DOHH2 (cell line): Measurements from ENCODE around the gene LAMA3.
A peak's percentile ranks its signal among the peaks of the same experiment; 100 is the strongest.

Experiments
- H3F3A ChIP-seq: fragments of 200-600 bp; sonication (generic), shearing (Covaris generic); 2 replicates; pipeline ENCODE4 v1.6.0; 2016; ENCODE audit warnings: antibody characterized with exemption, mild to moderate bottlenecking; ENCODE audit not compliant: control insufficient read depth, insufficient read depth
- H3K27ac ChIP-seq: fragments of 200-600 bp; sonication (generic); 2 replicates; pipeline ENCODE4 v1.5.1; 2014; ENCODE audit warnings: low read depth, mild to moderate bottlenecking, low read length, moderate library complexity
- H3K27me3 ChIP-seq: fragments of 200-600 bp; sonication (generic); 2 replicates; pipeline ENCODE4 v1.6.1; 2014; ENCODE audit warnings: mild to moderate bottlenecking, low read length, mixed read lengths; ENCODE audit not compliant: control insufficient read depth
- H3K36me3 ChIP-seq: fragments of 200-600 bp; sonication (generic); 2 replicates; pipeline ENCODE4 v1.6.1; 2014; ENCODE audit warnings: mild to moderate bottlenecking, low read length, moderate library complexity, mixed read lengths; ENCODE audit not compliant: control insufficient read depth
- H3K4me1 ChIP-seq: fragments of 200-600 bp; sonication (generic); 2 replicates; pipeline ENCODE4 v1.6.1; 2014; ENCODE audit warnings: mild to moderate bottlenecking, low read length, mixed read lengths; ENCODE audit not compliant: control insufficient read depth
- H3K4me2 ChIP-seq: fragments of 200-600 bp; sonication (generic); 2 replicates; pipeline ENCODE4 v1.6.0; 2014; ENCODE audit warnings: mild to moderate bottlenecking, low read length, moderate library complexity
- H3K4me3 ChIP-seq: fragments of 200-600 bp; sonication (generic); 2 replicates; pipeline ENCODE4 v1.5.1; 2014; ENCODE audit warnings: mild to moderate bottlenecking, low read length, mixed read lengths
- H3K79me2 ChIP-seq: fragments of 200-600 bp; sonication (generic); 2 replicates; pipeline ENCODE4 v1.6.1; 2014; ENCODE audit warnings: mild to moderate bottlenecking, low read length, mixed read lengths; ENCODE audit not compliant: control insufficient read depth
- H3K9me2 ChIP-seq: fragments of 200-600 bp; sonication (generic); replicated peaks from 2 replicates; pipeline ENCODE4 v1.6.1; 2014; ENCODE audit warnings: mild to moderate bottlenecking, low read length, mixed read lengths; ENCODE audit not compliant: control insufficient read depth
- H3K9me3 ChIP-seq: fragments of 200-600 bp; sonication (generic); 2 replicates; pipeline ENCODE4 v1.6.1; 2014; ENCODE audit warnings: antibody characterized with exemption, low read length, mixed read lengths; ENCODE audit not compliant: control insufficient read depth, insufficient read depth
- H4K20me1 ChIP-seq: fragments of 200-600 bp; sonication (generic); 2 replicates; pipeline ENCODE4 v1.6.0; 2014; ENCODE audit warnings: low read depth, mild to moderate bottlenecking, antibody characterized with exemption, low read length, moderate library complexity; ENCODE audit not compliant: control insufficient read depth, insufficient read depth
- EZH2phosphoT487 ChIP-seq: fragments of 200-600 bp; sonication (generic); IDR thresholded peaks from 2 replicates; pipeline ENCODE4 v1.6.1; 2017; ENCODE audit warnings: borderline replicate concordance, mild to moderate bottlenecking, antibody characterized with exemption, low read length, moderate library complexity, mixed read lengths
- TF ChIP-seq, protein P1 (sequence below): fragments of 200-600 bp; sonication (generic); IDR thresholded peaks from one replicate; pipeline ENCODE4 v1.5.1; 2014; ENCODE audit warnings: antibody characterized with exemption, mild to moderate bottlenecking, low read depth, low read length; ENCODE audit not compliant: poor library complexity, severe bottlenecking

Gene LAMA3

DNA sequence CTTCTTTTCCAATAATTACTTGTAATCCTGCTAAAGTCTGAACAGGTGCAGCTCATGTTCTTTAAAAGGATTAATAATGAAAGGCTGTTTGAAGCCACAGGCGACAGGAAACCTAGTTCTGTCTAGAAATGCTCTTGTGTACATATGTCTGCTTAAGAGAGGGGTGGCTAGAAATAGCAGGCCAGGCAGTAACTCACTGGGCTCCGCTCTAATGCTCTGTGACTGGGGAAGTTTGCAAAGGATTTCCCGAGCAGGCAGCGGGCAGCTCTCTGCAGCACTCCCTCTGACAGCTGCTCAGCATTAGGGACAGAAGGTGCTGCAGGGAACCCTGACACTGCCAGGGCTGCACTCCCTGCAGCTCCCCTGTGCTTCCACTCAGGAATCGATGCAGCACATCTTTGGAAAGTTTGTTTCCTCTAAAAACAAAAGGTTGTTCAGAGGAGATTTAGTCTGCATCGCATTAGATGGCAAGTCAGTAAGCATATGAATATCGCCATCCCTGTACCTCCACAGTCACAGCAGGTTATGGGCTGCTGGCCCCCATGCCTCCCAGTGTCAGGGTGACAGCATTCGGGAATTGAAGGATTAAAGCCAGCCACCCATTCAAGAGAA, 292.2 kb downstream of the LAMA3 start:
- peak overlapping the region; percentile 54 for H3K4me2 ChIP-seq
- H3K79me2 ChIP-seq = no peaks in the 10 kb centered on the region
- no peaks in the 10 kb centered on the region for H3K9me2 ChIP-seq
- H3K27ac ChIP-seq = peak overlapping the region; percentile 50
- peak overlapping the region; percentile 40 for H3K4me3 ChIP-seq
- no peaks in the 10 kb centered on the region for H3K27me3 ChIP-seq
- H3K36me3 ChIP-seq = no peaks in the 10 kb centered on the region
- TF ChIP-seq, protein P1, sequence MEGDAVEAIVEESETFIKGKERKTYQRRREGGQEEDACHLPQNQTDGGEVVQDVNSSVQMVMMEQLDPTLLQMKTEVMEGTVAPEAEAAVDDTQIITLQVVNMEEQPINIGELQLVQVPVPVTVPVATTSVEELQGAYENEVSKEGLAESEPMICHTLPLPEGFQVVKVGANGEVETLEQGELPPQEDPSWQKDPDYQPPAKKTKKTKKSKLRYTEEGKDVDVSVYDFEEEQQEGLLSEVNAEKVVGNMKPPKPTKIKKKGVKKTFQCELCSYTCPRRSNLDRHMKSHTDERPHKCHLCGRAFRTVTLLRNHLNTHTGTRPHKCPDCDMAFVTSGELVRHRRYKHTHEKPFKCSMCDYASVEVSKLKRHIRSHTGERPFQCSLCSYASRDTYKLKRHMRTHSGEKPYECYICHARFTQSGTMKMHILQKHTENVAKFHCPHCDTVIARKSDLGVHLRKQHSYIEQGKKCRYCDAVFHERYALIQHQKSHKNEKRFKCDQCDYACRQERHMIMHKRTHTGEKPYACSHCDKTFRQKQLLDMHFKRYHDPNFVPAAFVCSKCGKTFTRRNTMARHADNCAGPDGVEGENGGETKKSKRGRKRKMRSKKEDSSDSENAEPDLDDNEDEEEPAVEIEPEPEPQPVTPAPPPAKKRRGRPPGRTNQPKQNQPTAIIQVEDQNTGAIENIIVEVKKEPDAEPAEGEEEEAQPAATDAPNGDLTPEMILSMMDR = no peak
- TF ChIP-seq EZH2phosphoT487 = no peak
- H3K9me3 ChIP-seq = no peaks in the 10 kb centered on the region
- no peaks in the 10 kb centered on the region for H4K20me1 ChIP-seq
- H3F3A ChIP-seq = peaks cover 5% of the 10 kb centered on the region; the same call in 1 of the 2 replicates
- peaks cover 36% of the 10 kb centered on the region for H3K4me1 ChIP-seq

DNA sequence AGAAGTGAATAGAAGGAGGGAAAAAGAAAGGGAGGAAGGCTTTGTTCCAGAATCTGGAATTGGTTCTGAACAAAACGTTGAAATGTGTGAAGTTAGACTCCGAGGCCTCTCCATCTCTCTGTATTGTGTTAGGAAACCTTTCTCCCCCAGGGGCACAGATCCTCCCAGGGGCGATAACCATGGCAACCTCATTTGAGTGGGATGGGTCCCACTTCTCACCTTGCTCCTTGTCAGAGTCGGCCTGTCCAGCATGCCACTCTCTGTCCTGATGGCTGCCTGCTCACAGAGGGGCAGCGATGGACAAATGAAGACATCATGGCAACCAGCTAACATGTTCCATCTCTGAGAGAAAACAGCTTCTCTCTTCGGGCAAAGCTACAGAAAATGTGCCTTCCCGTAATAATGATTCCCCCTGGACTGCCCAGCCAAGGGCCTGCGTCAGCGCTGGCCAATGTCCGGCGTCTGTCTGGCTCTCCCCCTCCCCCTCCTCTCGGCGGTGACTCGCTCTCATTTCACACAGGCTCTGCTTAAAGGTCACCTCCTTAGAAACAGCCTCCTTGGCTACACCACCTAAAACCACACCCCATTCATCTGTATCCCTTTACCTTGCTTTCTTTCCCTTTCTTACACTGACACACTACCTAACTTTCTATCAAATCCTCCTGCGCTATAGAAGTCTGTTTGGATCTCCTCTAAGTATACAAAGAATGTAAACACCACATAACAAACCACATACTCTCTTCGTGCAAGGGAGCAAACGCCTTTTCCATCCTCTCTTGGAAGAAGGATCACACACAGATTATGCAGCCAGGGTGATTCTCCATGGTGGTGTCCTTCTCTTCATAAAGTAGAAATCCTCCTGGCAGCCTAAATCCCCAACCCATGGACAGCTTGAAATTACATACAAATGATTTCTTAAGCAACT, 293.2 kb downstream of the LAMA3 start:
- no peaks in the 10 kb centered on the region for H3K9me2 ChIP-seq
- TF ChIP-seq EZH2phosphoT487 = no peak
- TF ChIP-seq, protein P1 = no peak
- H3K4me3 ChIP-seq = peak overlapping the region; percentile 40; the same call in 1 of the 2 replicates
- H3K4me2 ChIP-seq = peak overlapping the region; percentile 54
- H3K9me3 ChIP-seq = no peaks in the 10 kb centered on the region
- H4K20me1 ChIP-seq = no peaks in the 10 kb centered on the region
- H3K79me2 ChIP-seq = no peaks in the 10 kb centered on the region
- peaks cover 34% of the 10 kb centered on the region for H3K4me1 ChIP-seq
- no peaks in the 10 kb centered on the region for H3K36me3 ChIP-seq
- peaks cover 5% of the 10 kb centered on the region; the same call in 1 of the 2 replicates for H3F3A ChIP-seq
- H3K27ac ChIP-seq = no peak overlapping the region
- no peaks in the 10 kb centered on the region for H3K27me3 ChIP-seq

GRCh38 chr18:23983112-23983511, 293.9 kb downstream of the LAMA3 start:
- Histone ChIP-seq H3K36me3 (no peaks in the 10 kb centered on the region), H3K4me1 (peaks cover 27% of the 10 kb centered on the region), H3K4me2 (no peak overlapping the region), H3K27me3 (no peaks in the 10 kb centered on the region), H4K20me1 (no peaks in the 10 kb centered on the region), H3K9me3 (no peaks in the 10 kb centered on the region), H3K27ac (no peak overlapping the region), H3K4me3 (no peak overlapping the region), H3K79me2 (no peaks in the 10 kb centered on the region), H3K9me2 (no peaks in the 10 kb centered on the region), H3F3A (peaks cover 5% of the 10 kb centered on the region; the same call in 1 of the 2 replicates)
- TF ChIP-seq, protein P1 = no peak
- TF ChIP-seq EZH2phosphoT487 = no peak
